ENCODE measurements around the gene PHF10.
"Not testable (repeated sequence)": the region's sequence is repeated elsewhere in the genome, so short reads cannot be mapped to it uniquely, and the experiment has no call there.

PHF10 gene

DNA sequence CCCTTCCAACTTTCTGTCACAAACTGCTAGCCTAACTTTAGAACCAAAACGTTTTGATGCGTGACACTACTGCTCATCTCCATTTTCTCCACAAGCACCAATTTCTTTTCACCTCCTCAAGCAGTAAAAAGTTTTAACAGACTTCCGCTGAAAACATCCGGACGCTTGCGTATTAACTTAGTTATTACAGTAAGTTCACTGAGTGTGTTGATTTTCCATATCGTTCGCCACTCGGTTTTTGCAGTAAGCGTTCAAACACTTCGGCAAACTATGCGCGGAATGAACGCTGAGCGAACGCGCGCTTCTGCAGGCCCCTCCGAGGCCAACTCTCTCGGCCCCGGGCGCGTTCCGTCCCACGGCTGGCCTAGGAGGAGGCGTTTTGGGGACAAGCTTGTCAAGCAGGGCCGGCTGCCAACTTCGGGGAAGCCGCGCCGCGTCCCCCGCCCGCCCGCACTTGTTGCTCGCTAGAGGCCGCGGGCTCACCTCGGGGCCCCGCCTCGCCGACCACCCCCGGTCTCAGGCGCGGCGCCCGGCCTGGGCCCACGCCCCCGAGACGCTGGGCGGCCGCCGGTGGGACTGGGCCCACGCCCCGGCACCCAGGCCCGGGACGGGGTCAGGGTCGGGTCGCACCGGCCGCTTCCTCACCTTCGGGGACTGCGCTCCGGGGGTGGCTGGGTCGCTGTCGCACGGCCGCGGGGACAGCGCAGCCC lies 945 bp downstream of the PHF10 start:
- DNase-seq (ENCODE audit: low spot score) = peak; percentile 78

- peak; percentile 53 for DNase-seq (ENCODE audit: low spot score)
These were observed 1.7 kb downstream of the PHF10 start for GRCh38 chr6:169722362-169723199.

- no peak for DNase-seq (ENCODE audit: low spot score)
These were observed 4.0 kb downstream of the PHF10 start for GRCh38 chr6:169720207-169720855.

DNA sequence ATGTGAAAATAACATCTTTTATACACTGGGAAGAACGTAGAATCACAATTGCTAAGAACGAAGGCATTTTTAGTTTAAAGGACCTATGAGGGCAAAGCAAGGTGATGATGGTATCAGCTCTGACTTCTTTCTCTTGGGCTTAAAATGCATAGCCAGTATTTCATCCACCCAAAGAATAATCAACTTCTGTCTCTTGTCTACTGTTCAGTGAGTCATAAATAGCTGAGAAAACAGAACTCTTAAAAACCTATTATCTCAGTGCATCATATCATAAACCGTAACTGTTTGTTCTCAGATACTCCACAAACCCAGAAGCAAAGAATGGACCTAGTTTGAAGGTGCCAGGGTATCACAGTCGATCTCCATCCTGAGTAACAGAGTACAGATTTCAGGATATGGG lies 5.2 kb downstream of the PHF10 start:
- no peak for DNase-seq (ENCODE audit: low spot score)

- no peak for DNase-seq (ENCODE audit: low spot score)
These were observed 9.7 kb downstream of the PHF10 start for GRCh38 chr6:169714595-169714994.

- DNase-seq (ENCODE audit: low spot score) = no peak
These were observed 10.1 kb downstream of the PHF10 start for GRCh38 chr6:169714178-169714577.

GRCh38 chr6:169710009-169710408 lies 14.3 kb downstream of the PHF10 start:
- no peak for DNase-seq (ENCODE audit: low spot score)

- no peak for DNase-seq (ENCODE audit: low spot score)
These were observed 15.0 kb downstream of the PHF10 start for GRCh38 chr6:169709293-169709692.

DNA sequence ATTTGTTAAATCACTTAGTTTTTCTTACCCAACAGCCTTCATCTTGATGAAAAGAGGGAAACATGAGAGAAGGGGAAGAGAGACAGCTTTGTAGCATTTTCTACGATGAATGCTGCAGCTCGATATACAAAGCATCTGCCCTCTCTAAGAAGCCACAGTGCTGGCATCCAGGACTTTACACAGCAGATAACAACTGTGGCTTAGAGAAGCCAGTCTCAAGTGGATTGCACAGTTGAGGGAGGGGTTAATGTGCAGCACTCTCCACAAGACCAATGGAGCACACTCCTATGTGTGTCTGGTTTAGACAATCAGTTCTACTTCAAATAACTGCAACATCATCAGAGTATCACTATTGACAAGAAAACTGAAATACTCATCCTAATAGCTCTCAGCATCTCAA lies 16.5 kb downstream of the PHF10 start:
- no peak for DNase-seq (ENCODE audit: low spot score)

DNA sequence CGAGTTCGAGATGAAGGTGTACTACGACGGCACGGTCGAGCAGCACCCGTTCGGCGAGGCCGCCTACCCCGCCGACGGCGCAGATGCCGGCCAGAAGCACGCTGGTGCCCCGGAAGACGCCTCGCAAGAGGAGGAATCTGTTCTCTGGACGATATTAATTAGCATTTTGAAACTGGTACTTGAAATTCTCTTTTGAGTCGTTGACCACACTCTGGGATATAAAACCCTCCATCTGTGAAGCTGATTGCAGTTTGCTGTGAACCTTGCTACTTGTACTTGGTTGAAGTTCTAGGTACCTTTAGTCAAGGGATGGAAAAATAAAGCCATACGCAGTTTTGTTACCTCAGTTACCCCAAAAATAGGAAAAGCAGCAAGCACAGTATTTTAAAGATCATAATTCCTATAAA lies 21.5 kb downstream of the PHF10 start:
- no peak for DNase-seq (ENCODE audit: low spot score)

DNA sequence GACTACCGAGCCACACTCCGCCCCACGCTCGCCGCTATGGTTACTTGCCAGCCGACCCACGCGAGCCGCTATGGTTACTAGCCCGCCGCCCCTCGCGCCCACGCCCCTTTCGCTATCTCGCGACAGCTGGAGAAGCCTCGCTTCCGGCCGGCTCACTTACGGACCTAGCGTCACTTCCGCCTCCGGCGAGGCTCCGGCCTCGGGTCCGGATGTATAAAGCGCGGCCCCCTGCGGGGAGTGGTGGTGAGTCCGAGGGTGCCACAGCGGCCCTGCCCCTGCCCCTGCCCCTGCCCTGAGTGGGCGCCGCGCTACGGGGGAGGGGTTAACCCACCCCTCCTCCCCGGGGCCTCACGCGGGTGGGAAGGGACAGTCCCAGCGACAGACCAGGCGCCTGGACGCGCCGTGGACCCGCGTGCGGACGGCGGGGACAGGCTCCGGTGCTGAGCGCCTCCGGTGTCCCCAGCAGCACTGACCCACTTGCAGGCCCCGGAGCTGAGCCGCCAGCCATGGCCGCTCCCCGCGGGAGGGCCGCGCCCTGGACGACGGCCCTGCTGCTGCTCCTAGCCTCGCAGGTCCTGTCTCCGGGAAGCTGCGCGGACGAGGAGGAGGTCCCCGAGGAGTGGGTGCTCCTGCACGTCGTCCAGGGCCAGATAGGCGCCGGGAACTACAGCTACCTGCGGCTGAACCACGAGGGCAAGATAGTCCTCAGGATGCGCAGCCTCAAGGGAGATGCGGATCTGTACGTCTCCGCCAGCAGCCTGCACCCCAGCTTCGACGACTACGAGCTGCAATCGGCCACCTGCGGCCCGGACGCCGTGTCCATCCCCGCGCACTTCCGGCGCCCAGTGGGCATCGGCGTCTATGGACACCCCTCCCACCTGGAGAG lies 22.1 kb downstream of the PHF10 start, which contains the start of the genes C6orf120 and WDR27:
C6orf120 (plus strand) TSS at position 173 of the 886 bp plus-strand sequence; CDS start at position 507, 334 bp downstream.
WDR27 (minus strand) TSS at position 76 of the 886 bp plus-strand sequence. CDS start 13,024 bp downstream, outside the sequence.
- peak; percentile 96 for DNase-seq (ENCODE audit: low spot score)

DNA sequence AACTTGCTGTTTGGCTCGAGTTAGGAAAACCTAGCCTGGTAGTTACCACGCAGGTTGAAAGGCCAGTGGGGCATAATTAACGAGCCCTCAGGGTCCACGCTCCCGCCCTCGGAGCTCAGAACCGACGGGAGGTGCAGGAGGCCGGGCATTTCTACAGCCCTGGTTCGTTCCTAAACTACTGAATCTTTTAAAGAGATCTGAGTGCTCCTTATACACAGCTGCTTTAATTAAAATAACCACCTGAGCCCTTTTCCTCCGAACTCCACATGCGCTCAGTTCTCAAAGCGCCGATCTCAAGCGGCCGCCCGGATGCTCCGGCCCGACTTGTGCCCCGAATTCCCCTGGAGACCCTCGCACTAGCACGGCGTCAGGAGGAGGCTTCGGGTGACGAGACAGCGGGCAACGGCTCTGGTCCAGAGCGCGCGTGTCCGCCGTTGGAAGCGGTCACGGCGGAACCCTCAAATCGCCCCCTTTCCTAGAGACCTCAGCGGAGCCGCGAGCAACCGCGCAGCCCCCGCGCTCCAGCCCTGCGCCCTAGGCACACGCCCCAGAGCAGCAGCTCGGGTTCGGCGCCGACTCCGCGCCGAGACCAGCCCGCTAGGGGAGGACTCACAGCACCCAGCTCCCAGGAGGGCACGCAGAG lies 22.9 kb downstream of the PHF10 start:
- peak; percentile 14 for DNase-seq (ENCODE audit: low spot score)

- peak; percentile 17 for DNase-seq (ENCODE audit: low spot score)
These were observed 24.0 kb downstream of the PHF10 start for GRCh38 chr6:169700296-169700695.

DNA sequence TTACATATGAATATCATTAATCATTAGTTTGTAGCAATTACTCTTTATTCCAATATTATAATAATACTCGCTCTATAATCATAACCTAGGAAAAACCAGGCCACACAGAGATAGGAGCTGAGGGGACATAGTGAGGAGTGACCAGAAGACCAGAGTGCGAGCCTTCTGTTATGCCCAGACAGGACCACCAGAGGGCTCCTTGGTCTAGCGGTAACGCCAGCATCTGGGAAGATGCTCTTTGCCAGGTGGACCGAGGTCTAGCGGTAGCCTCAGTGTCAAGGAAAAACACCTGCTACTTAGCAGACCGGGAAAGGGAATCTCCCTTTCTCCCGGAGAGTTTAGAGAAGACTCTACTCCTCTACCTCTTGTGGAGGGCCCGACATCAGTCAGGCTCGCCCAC lies 27.2 kb downstream of the PHF10 start:
- DNase-seq (ENCODE audit: low spot score) = not testable (repeated sequence)

GRCh38 chr6:169695131-169695530 lies 29.2 kb downstream of the PHF10 start:
- no peak for DNase-seq (ENCODE audit: low spot score)

DNA sequence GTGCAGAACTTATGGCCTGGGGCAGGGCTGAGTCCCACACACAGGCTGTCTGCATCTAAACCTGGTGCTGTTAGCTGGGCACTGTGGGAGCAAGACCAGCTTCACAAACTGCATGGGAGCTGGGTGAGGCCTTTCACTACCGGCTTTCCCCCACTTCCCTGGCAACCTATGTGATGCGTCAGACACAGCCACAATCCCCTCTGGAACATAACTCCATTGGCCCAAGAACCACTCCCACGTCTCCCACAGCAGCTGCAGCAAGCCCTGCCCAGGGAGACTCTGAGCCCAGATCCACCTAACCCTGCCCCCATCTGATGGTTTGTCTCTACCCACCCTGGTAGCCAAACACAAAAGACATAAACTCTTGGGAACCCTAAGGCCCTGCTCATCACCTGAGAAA lies 31.8 kb downstream of the PHF10 start:
- DNase-seq (ENCODE audit: low spot score) = no peak

DNA sequence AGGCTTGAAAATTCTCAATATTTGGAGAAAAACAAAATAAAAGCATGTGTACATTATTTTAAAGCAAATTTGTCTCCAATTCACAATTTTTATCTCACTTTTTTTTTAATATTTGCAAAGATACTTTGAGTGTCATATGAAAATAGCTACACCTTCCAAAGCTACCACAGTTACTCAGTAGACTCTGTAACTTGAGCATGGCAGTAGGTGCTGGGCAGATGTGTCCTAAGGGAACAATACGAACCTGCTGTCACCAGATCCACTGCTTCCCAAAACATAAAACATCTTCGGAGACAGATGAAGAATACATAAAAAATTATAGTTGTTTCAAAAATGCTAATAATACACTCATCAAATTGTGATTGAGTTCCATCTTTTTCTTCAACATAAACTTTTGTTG lies 33.0 kb downstream of the PHF10 start:
- DNase-seq (ENCODE audit: low spot score) = no peak

- DNase-seq (ENCODE audit: low spot score) = no peak
These were observed 35.0 kb downstream of the PHF10 start for GRCh38 chr6:169689287-169689686.

GRCh38 chr6:169685860-169686259 lies 38.4 kb downstream of the PHF10 start:
- DNase-seq (ENCODE audit: low spot score) = no peak

DNA sequence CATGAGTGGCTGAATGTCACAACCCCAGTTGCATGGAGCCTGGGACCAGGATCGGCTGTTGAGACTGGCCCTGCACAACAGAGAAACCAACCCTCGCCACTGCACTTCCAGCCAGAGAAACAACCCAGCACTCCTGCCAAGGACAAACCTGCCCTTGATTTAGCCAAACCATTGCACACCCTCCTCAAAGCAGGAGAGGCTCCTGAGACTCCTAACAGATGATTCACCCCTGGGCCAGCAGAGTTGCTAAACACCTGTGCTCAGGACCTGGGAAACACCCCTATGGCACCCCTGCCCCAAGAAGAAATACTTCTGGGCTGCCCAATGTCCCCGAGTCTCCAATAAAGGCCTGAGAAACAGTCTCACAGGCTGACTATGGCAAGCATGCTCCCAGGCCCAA lies 40.2 kb downstream of the PHF10 start:
- DNase-seq (ENCODE audit: low spot score) = no peak

DNA sequence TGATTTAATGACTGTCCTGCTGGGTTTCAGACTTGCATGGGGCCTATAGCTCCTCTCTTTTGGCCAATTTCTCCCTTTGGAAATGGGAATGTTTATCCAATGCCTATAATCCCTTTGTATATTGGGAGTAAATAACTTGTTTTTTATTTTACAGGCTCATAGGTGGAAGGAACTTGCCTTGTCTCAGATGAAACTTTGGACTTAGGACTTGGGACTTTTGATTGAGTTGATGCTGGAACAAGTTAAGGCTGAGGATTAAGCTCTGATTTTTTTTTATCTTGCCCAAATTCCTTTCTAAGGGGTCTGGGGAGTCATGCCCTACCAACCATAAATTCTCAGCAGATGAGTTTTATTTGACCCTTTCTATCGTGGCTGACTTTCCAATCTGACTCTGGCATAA lies 46.0 kb downstream of the PHF10 start:
- DNase-seq (ENCODE audit: low spot score) = no peak
